Measurements from ENCODE around the gene SLC7A8.
"Not testable (repeated sequence)": the region's sequence is repeated elsewhere in the genome, so short reads cannot be mapped to it uniquely, and the experiment has no call there.

The SLC7A8 gene

DNA sequence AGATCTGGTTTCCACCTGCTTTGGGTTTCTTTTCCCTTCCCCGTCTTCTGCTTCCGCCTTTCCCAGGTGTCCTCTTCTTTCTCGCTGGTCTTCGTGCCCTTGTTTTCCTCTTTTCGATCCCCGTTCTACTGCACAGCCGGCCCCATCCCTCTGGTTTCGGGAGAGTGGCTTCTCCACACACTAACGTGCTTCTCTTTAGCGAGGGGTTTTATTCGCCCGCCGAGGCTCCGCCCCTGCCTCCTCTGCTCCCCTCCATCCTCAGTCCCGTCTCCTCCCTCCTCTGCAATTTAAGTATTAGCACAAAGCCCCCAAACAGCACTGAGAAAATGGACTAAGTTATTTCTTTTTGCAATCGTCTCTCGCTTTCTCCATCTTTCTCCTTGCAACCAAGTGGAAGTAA, at the start of gene SLC7A8:
Gene SLC7A8, minus strand, starts transcription at position 182 of the 400 bp plus-strand sequence. CDS start 746 bp downstream, outside the sequence.
- peak in 8 of 14 donors; percentile 16 to 86 (median 28) for DNase-seq

GRCh38 chr14:23232241-23232808, 48.9 kb upstream of the SLC7A8 start:
- not testable (repeated sequence) for DNase-seq

DNA sequence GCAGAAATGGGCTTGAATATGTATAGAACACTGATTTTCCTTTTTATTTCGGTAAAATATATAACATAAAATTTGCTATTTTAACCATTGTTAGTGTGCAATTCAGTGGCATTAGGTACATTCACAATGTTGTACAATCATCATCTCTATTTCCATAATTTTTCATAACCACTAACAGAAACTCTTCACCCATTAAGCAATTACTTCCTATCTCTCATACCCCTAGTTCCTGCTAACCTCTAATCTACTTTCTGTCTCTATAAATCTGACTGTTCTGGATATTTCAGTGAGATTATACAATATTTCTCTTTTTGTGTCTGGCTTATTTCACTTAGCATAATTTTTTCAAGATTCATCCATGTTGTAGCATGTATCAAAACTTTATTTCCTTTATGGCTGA, 45.4 kb upstream of the SLC7A8 start:
- DNase-seq = no peak

DNA sequence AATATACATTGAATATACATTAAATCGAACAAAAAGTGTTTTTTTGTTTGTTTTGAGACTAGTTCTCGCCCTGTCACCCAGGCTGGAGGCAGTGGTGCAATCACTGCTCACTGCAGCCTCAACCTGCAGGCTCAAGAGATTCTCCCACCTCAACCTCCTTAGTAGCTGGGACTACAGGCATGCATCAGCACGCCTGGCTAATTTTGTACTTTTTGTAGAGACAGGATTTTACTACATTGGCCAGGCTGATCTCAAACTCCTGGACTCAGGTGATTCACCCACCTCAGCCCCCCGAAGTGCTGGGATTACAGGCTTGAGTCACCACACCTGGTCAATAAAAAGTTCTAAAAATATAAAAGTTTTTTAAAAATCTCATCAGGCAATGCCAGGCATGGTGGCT, 44.1 kb upstream of the SLC7A8 start:
- DNase-seq = no peak

GRCh38 chr14:23224958-23225357, 41.5 kb upstream of the SLC7A8 start:
- not testable (repeated sequence) for DNase-seq

DNA sequence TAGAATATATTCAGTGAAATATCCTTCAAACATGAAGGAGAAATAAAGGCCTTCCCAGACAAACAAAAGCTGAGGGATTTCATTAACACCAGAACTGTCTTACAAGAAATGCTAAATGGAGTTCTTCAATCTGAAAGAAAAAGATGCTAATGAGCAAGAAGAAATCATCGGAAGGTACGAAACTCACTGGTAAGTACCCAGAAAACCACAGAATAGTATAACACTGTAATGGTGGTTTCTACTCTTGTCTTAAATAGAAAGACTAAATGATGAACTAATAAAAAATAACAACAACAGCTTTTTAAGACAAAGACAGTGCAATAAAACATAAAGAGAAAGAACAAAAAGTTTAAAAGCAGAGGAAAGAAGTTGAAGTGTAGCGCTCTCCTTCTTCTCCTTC, 35.6 kb upstream of the SLC7A8 start:
- DNase-seq = no peak

GRCh38 chr14:23217032-23218020, 33.9 kb upstream of the SLC7A8 start:
- DNase-seq = no peak

GRCh38 chr14:23215421-23215820, 32.0 kb upstream of the SLC7A8 start:
- no peak for DNase-seq

DNA sequence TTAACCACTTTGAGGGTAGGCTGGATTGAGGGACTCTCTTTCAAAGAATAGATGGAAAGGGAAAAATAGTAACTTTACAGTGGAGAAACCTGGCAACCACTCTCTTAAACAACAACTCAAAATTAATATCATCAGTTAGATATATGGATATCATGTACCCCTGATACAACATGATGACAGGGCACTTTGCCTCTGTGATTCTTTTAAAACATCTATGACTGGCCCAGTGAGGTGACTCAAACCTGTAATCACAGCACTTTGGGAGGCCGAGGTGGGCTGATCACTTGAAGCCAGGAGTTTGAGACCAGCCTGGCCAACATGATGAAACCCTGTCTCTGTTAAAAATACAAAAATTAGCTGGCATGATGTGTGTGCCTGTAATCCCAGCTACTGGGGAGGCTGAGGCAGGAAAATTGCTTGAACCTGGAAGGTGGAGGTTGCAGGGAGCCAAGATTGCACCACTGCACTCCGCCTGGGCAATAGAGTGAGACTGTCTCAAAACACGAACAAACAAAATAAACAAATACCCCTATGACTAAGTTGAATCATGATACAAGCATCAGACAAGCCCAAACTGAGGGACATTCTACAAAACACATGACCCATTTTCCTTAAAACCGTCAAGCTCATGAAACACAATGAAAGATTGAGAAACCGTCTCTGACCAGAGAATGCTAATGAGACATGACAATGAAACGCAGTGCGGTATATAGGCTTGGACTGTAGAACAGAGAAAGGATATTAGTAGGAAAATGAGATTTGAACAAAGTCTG, 26.4 kb upstream of the SLC7A8 start:
- DNase-seq = no peak

- no peak for DNase-seq
These were observed 24.9 kb upstream of the SLC7A8 start for GRCh38 chr14:23208324-23208723.

GRCh38 chr14:23207146-23207540, 23.7 kb upstream of the SLC7A8 start:
- no peak for DNase-seq

DNA sequence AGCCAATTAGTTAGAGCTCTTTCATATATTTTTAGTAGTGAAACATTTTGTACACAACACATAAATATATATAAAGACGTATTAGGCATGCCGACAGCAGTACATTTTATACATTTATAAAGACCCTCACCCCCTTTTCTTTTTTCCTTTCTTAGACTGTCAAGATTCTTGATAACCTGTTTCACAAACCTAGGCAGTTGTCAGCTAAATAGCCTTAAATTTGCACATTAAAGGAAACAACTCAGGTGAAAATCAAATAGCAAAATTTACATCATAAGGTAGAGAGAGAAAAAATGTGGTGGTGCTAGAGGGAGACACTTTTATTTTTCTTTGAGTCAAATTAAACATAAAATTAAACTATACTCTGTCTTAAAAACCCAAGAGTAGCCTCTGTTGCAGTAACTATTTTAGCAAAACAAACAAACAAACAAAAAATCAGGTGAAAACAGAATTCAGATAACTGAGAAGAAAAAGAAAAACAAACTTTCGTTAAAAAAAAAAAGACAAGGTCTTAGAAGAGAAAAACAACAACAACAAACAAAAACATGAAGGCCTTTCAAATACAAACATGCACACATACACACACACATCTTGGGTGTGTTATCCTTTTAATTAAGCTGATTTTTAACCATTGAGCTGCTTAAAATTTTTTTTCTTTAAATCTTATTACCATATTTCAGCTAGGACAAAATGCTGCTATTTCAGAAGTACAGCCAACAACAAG, 23.1 kb upstream of the SLC7A8 start:
- no peak for DNase-seq

DNA sequence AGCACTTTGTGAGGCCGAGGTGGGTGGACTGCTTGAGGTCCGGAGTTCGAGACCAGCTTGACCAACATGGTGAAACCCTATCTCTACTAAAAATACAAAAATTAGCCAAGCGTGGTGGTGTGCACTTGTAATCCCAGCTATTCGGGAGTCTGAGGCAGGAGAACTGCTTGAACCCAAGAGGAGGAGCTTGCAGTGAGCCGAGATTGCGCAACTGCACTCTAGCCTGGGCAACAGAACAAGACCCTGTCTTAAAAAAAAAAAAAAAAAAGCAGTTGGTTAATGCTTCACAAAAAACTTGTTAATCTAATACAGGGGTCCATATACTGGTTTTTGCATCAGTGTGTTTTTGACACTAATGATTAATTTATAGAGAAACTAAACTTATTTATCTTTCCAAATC, 18.5 kb upstream of the SLC7A8 start:
- no peak for DNase-seq

GRCh38 chr14:23199141-23199540, 15.7 kb upstream of the SLC7A8 start:
- DNase-seq = not testable (repeated sequence)

DNA sequence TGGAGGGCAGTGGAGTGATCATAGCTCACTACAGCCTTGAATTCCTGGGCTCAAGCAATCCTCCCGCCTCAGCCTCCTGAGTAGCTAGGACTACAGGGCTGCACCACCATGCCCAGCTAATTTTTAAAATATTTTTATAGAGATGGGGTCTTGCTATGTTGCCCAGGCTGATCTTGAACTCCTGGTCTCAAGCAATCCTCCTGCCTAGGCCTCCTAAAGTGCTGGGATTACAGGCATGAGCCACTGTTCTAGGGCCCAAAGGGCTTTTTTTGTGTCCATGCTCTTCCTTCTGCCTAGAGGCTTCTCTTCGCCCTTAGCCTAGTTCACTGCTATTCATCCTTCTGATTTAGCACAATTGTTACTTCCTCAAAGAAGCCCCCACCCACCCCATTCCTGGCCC, 13.0 kb upstream of the SLC7A8 start:
- not testable (repeated sequence) for DNase-seq

DNA sequence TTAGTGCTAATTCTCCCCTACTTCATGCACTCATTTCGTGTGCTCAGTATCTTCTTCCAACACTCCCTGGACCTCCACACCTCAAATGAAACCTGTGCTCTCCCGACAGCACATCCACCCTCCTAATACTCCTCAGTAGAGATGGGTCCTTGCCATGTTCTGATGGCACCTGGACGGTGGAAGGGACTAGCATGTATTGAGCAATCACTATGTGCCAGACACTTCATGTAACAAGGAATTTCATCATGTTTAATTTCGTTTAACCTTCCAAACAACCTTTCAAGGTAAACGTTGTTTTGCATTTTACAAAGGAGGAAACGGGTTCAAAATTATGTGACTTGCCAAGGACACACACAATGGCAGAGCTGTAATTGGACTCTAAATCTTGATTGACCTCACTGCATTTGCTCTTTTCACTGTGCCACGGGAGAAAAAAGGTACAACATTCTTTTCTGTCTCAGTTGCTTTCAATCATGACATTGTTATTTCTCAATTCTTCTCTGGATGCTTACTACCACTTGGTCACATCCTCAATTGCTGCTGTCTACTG, 12.2 kb upstream of the SLC7A8 start:
- no peak for DNase-seq

DNA sequence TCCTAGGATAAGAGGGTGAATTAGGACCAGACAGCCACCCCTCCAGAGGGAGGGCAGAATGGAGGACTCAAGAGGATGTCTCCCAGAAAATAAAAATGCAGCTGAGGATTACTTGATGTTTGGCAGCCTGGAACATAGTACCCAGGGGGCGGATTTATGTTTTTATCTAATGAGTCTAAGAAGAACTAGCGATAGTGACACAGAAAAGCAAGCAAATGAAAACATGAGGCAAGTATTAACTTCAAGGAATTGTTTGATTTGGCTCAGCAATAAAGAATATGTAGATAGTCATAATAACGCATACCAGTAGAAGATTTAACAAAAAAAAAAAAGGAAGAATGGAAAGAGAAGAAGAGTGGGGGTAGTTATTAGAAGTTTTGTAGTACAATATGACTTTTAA, 10.0 kb upstream of the SLC7A8 start:
- no peak for DNase-seq

DNA sequence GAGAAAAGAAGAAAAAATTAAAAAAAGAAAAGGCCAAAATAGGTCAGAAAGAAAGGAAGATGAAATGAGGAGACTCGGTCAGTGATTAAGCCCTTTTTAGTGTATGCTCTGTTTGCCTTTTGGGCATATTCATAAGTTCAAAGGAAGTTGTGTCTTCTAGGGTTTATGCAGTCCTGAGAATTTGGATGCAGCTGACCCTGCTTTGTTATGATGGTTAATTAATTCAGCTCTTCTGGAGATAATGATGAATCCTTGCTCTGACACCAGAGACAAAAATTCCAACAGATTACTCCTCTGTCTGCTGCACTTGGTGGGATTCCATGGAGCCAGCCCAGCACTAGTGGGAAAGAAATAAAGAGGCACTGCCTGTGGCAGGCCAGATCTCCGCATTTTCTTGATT, 4.5 kb upstream of the SLC7A8 start:
- no peak for DNase-seq

- DNase-seq = peak in 1 of 14 donors; percentile 39
These were observed 3.6 kb upstream of the SLC7A8 start for GRCh38 chr14:23186913-23187654.

- no peak for DNase-seq
These were observed 1.6 kb upstream of the SLC7A8 start for GRCh38 chr14:23185063-23185462.

DNA sequence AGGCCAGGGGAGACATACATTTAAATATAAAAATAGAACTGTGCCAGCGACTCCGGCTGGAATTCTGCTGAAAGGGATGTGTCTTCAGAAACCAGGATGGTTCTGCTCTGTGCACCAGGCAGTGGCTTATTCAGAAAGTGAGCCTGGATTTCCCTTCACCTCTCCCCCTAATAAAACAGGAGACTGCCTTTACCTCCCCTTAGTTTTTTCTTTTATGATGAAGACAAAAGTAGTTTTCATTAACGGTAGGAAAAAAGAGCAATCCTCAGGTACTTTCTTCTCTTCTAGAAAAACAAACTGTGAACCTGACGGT, 346 bp downstream of the SLC7A8 start:
- peak in 1 of 14 donors; percentile 62 for DNase-seq

Measured in C1 segment of cervical spinal cord (tissue), 14 donors.